ENCODE data around the gene ASIC1.

GRCh38 chr12:50097952-50098351 is 40.6 kb downstream of the ASIC1 start:
- no peak for TF ChIP-seq POLR2A (IDR thresholded peaks at IDR 0.05; ENCODE audit: low read depth, low read length)
- no peak for TF ChIP-seq POLR2AphosphoS5 (IDR thresholded peaks at IDR 0.05; ENCODE audit: low read depth, low read length)
- no peak for TF ChIP-seq TAF1 (IDR thresholded peaks at IDR 0.05; ENCODE audit: borderline replicate concordance, low read depth, low read length)

Measured in GM12892 (cell line).